SK-N-SH treated with all-trans-retinoic acid at 6 μM for 48 hours (cell line): ENCODE measurements around the gene CASZ1.

ENCODE experiments used
- ARNTL ChIP-seq: fragments of 450-650 bp; formaldehyde crosslinking; IDR thresholded peaks from 2 replicates; pipeline ENCODE4 v1.5.0; 2020; ENCODE audit warnings: low read depth, mild to moderate bottlenecking, moderate library complexity, borderline replicate concordance
- ISL1 ChIP-seq: fragments of 250-450 bp; sonication (Bioruptor Pico); IDR thresholded peaks from 2 replicates; pipeline ENCODE4 v2.1.2; 2022; ENCODE audit warnings: mild to moderate bottlenecking, moderate library complexity
- OSR1 ChIP-seq: fragments of 250-450 bp; sonication (Bioruptor Pico); IDR thresholded peaks from 2 replicates; pipeline ENCODE4 v1.8.0; 2022; ENCODE audit warnings: moderate library complexity, mild to moderate bottlenecking, inconsistent platforms
- POU6F1 ChIP-seq: fragments of 250-450 bp; sonication (Bioruptor Pico); IDR thresholded peaks from 2 replicates; pipeline ENCODE4 v1.8.0; 2021; ENCODE audit warnings: low read depth, mild to moderate bottlenecking, moderate library complexity, borderline replicate concordance
- RARB ChIP-seq: fragments of 250-450 bp; sonication (Bioruptor Pico); IDR thresholded peaks from 2 replicates; pipeline ENCODE4 v1.8.0; 2021; ENCODE audit warnings: mild to moderate bottlenecking, moderate library complexity
- TCF4 ChIP-seq: fragments of 250-450 bp; sonication (Bioruptor Pico); IDR thresholded peaks from 2 replicates; pipeline ENCODE4 v1.8.0; 2021; ENCODE audit warnings: mild to moderate bottlenecking, moderate library complexity, borderline replicate concordance
- TOX ChIP-seq: fragments of 250-450 bp; sonication (Bioruptor Pico); IDR thresholded peaks from 2 replicates; pipeline ENCODE4 v1.8.0; 2021; ENCODE audit warnings: mild to moderate bottlenecking, moderate library complexity, borderline replicate concordance
- ZFP30 ChIP-seq: fragments of 450-650 bp; formaldehyde crosslinking; IDR thresholded peaks from 2 replicates; pipeline ENCODE4 v1.5.0; 2022; ENCODE audit warnings: mild to moderate bottlenecking, moderate library complexity
- TF ChIP-seq, protein P1 (sequence below): fragments of 250-450 bp; sonication (Bioruptor Pico); IDR thresholded peaks from 2 replicates; pipeline ENCODE4 v1.5.1; 2020; ENCODE audit warnings: low read depth, mild to moderate bottlenecking, moderate library complexity
- TF ChIP-seq, protein P2 (sequence below): fragments of 250-450 bp; sonication (Bioruptor Pico); IDR thresholded peaks from 2 replicates; pipeline ENCODE4 v1.8.0; 2020; ENCODE audit warnings: mild to moderate bottlenecking, moderate library complexity, borderline replicate concordance

DNA sequence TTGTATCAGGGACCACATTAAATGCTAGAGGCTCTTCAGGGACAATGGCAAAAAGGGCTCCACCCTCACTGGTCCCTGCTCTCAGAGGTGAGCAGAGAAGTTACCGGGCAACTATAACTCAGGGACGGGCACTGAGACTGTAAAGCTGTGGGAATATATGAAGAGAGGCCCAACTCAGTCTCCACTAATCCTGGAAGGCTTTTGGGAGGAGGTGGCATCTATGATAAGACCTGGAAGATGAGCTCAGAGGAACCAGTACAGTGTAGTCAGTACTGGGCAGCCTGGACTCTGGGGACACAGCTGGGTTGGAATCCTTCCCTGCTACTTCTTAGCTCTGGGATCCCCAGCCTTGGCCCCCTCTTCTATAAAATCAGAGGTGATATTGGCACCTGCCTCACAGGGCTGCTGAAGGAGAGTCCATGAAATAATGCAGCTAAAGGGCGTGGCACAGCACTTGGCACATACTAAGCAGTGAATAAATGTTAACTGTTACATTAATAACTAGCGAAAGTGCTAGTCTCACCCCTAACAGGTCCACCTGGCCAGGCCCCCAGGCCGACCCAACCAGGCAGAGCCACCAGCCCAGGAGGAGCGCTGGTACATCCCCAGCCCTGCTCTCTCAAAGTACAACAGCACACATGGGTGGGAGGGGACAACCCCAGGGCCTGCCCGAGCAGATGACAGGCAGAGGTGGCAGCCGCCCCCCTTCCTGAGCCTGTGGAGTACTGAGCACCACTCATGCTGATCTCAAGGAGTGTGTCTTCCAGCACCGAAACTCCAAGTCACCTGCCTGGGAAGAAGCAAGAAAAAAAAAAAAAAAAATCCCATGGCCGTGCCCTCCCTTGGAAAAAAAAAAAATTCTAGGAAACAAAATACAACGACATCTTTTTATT lies 62.7 kb downstream of the CASZ1 start:
- TF ChIP-seq ZFP30 (no peak), TCF4 (CRISPR knock-in tag) (no peak), TOX (CRISPR knock-in tag) (no peak), OSR1 (no peak), POU6F1 (no peak), RARB (CRISPR knock-in tag) (no peak), ARNTL (CRISPR knock-in tag) (no peak), ISL1 (CRISPR knock-in tag) (no peak)
- TF ChIP-seq, protein P1, sequence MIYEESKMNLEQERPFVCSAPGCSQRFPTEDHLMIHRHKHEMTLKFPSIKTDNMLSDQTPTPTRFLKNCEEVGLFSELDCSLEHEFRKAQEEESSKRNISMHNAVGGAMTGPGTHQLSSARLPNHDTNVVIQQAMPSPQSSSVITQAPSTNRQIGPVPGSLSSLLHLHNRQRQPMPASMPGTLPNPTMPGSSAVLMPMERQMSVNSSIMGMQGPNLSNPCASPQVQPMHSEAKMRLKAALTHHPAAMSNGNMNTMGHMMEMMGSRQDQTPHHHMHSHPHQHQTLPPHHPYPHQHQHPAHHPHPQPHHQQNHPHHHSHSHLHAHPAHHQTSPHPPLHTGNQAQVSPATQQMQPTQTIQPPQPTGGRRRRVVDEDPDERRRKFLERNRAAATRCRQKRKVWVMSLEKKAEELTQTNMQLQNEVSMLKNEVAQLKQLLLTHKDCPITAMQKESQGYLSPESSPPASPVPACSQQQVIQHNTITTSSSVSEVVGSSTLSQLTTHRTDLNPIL = no peak
- TF ChIP-seq, protein P2, sequence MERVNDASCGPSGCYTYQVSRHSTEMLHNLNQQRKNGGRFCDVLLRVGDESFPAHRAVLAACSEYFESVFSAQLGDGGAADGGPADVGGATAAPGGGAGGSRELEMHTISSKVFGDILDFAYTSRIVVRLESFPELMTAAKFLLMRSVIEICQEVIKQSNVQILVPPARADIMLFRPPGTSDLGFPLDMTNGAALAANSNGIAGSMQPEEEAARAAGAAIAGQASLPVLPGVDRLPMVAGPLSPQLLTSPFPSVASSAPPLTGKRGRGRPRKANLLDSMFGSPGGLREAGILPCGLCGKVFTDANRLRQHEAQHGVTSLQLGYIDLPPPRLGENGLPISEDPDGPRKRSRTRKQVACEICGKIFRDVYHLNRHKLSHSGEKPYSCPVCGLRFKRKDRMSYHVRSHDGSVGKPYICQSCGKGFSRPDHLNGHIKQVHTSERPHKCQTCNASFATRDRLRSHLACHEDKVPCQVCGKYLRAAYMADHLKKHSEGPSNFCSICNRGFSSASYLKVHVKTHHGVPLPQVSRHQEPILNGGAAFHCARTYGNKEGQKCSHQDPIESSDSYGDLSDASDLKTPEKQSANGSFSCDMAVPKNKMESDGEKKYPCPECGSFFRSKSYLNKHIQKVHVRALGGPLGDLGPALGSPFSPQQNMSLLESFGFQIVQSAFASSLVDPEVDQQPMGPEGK (CRISPR knock-in tag) = no peak
